NCI-H774 (cell line): ENCODE measurements around the gene CTSD.
"Not testable (repeated sequence)": the region's sequence is repeated elsewhere in the genome, so short reads cannot be mapped to it uniquely, and the experiment has no call there.

Experiments used
- DNase-seq: peaks from one replicate; lab custom pipeline; 2025; lab: John Stamatoyannopoulos, UW

The CTSD gene

DNA sequence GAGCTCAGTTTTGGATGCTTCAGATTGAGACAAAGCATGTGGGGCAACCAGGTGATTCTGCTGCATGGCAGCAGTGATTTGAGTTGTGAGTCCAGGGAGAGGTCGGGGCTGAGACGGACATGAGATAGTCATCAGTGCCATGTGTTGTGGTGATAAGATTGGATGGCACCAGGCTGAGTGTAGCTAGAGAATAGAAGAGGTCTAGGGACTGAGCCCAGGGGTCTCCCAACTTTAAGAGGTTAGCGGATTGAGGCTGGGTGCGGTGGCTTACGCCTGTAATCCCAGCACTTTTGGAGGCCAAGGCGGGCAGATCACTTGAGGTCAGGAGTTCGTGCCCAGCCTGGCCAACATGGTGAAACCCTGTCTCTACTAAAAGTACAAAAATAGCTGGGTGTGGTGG, 6.3 kb upstream of the CTSD start:
- no peak for DNase-seq

GRCh38 chr11:1769304-1769936, 5.7 kb upstream of the CTSD start:
- not testable (repeated sequence) for DNase-seq

DNA sequence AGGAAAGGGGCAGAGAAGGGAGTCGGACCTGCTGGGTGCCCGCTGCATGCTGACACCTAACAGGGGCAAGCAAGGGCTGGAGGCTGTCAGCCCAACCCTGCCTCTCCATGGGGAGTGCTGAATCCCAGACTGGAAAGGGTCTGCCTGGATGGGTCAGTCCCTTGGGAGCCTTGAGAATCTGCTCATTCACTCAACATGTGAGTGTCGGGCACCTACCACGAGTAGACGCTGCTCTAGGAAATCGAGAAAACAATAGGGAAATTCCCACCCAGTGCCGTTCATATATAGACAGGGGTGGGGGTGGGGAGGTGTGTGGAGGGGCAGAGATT, 4.4 kb upstream of the CTSD start:
- no peak for DNase-seq

- DNase-seq, result no peak
These were observed 3.8 kb upstream of the CTSD start for GRCh38 chr11:1767399-1768140.

DNA sequence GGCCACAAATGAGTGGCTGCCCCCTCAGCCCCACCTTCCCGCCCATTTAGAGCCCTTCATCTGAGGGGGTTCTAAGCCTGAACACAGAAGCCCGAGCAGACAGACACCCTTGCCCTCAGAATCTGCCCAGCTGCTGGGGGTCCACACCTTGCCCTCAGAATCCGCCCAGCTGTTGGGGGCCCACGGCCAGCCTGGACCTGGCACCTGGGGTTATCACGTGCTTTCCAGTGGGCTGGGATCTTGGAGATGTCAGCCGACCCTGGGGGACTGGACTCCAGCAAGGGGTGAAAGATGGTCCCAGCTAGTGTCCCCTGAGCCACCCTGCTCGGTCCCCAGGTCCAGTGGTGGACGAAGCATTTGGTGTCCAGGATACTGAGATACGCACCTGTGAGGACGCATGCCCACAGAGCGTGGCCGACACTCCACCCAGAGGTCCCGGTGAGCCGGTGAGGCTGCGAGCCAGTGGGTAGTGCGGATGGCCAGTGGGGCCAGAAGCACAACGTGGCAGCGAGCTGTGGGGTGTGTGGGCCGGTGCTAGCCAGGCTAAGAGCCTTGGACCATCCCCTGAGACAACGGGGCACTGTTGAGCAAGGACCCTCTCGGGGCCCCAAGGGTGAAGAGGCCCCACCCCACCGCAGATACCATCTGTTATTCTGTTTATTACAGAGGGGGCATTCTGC, 3.1 kb upstream of the CTSD start:
- DNase-seq, result no peak

- no peak for DNase-seq
These were observed 2.4 kb upstream of the CTSD start for GRCh38 chr11:1765871-1766718.

DNA sequence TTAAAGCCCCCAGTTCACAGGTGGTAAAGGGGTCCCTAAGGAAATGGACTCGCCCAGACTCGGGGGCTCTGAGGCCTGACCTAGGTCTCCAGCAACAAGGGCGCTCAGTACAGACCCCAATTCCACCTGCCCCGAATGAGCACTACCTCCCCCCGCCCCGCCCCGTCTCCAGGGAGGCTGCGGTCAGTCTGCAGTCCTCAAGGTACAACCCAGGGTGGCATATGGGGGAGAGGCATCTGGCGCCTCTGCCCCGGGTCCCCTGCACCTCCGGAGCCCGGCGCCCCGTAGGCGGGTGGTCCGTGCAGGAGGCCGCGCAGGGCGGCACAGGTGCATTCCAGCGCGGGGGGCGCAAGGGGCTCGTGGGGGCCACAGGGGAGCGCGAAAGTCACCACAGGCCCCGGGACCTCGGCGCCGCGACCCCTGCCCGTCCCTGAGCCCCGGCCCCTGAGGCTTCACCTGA, 361 bp downstream of the CTSD start:
- DNase-seq, result no peak

DNA sequence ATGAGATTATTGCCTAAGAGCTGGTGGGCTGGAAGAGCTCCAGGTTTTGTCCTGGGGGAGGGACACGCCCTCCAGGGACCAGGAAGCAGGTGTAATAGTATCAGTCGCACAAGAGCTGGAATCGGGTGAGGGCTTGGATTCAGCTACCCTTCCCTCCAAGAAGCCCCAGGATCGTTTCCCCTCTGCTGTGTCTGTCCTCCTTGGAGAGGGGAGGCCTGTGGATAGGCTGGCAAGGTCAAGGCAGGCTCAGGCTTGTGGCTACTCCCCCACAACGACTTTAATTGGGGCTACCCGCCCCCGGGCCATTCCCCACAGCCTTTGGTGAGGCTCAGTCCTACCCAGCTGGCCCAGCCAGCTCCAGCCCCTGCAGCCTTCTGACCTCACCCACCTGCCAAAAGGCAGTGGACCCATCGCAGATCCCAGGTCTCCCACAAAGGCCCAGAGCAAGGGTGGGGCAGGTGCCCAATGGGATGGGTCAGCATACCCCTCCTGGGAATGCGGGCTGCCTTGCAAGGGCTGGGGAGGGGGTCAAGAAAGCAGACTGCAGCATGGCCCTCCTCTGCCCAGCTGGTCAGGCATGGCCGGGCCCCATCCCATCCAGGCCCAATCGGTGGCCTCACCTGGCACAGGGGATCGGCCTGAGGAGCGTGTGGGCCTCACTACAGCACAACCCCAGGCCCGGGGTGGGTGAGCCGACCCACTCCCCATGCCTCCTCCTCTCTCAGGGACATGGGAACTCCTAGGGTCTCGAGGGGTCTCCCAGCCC, 1.0 kb downstream of the CTSD start:
- DNase-seq, result no peak

GRCh38 chr11:1761857-1762536, 1.7 kb downstream of the CTSD start:
- no peak for DNase-seq

GRCh38 chr11:1761110-1761856, 2.4 kb downstream of the CTSD start:
- DNase-seq, result no peak

DNA sequence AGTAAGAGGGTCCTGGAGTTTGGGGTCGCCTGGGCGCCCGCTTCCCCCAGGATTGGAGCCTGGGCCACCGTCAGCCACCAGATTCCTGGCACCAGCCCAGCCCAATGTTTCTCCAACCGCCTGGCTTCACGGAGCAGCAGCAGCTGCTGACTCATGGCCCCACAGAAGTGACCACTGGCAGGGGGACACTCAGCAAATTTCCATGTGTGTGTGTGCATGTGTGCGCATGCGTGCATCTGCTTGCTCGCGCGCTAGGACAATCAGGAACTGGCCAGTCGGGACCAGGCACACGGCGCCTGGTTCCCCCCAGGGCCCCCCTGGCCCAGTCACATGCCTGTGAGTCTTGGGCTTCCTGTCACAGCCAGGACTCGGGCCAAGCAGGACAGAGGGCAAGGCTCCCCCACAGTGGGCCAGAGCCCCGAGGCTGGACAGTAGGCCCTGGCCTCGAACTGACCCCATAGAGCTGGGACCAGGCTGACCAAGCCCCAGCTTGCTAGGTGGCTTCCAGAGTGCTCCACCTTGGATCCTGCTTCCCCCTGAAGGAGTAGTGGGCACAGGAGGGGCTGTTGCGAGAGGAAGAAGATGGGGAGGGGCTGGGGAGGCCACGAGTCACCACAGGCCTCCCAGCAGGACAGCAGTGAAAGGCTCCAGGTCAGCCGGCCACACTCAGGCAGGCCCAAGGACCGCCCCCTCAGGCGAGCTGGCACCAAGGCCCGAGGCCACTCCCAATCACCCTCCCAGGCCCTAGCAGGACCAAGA, 3.2 kb downstream of the CTSD start:
- DNase-seq, result no peak

GRCh38 chr11:1759851-1760220, 3.9 kb downstream of the CTSD start:
- DNase-seq, result no peak

GRCh38 chr11:1759151-1759850, 4.4 kb downstream of the CTSD start:
- no peak for DNase-seq

DNA sequence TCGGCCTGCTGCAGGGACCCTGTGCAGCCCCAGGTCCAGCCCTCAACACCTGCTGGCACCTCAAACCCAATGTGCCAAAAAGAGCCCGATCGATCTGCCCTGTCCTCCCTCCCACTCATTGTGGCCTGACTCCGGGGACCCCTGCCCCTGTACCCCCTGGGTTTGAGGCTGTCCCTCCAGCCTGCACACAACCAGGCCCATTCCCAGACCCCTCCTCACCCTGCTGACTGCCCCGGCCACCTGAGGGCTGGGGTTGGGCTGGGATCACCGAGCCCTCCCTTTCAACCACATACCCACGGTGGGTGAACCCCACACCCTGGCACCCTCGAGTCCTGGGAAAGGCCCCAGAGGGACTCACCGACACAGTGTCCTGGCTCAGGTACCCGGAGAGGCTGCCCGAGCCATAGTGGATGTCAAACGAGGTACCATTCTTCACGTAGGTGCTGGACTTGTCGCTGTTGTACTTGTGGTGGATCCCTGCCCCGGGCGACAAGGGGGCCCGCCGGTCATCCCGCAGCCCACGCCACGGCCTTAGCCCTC, 5.0 kb downstream of the CTSD start:
- DNase-seq, result no peak

DNA sequence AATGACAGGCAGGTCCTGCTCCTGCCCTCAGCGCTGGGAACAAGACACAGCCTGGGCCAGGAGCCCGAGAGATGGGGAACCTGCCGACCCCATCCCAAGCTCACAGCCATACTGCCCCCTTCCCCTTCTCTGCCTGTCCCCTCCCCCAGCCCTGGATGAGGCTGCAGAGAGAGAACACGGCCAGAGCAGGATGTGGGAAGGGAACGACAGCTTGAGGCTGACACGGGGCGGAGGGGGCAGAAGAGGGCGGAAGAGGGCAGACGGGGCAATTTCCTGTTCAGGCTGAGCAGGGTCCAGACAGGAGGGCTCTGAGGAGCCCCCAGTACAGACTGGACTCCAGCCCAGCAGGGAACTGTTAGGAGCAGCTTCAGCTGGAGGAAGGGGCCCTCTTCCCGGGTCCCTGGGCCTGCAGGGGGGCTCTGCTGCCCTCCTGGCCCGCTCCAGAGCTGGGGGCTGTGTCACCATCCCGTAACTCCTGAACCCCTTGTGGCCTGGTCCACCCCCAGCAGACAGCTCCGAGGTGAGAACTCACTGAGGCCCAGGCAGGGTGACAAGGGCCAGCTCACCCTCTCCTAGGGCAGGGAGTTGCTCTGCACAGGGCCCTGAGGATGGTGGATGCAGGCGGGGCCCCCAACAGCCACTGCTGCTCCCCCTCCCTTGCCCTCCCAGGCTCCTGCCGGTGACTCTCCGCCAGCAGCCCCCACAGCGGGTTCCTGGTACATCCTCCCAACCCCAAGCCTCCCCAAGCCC, 5.7 kb downstream of the CTSD start:
- DNase-seq, result no peak

- DNase-seq, result no peak
These were observed 6.6 kb downstream of the CTSD start for GRCh38 chr11:1756791-1757771.
